ACC112 (cell line): ENCODE data around the gene RTP3.

Experiments used
- H2AFZ ChIP-seq: fragments of 200-600 bp; sonication (generic); one replicate; pipeline ENCODE4 v1.6.0; 2017; ENCODE audit warnings: antibody characterized with exemption, low read length; ENCODE audit not compliant: unreplicated experiment
- H3K27ac ChIP-seq: fragments of 200-600 bp; sonication (generic); 2 replicates; pipeline ENCODE4 v1.5.1; 2014; ENCODE audit warnings: low read depth, mild to moderate bottlenecking, antibody characterized with exemption, low read length, moderate library complexity
- H3K27me3 ChIP-seq: fragments of 200-600 bp; sonication (generic); 2 replicates; pipeline ENCODE4 v1.6.1; 2014; ENCODE audit warnings: mild to moderate bottlenecking, antibody characterized with exemption, low read length, moderate library complexity, mixed read lengths; ENCODE audit not compliant: insufficient read depth
- H3K36me3 ChIP-seq: fragments of 200-600 bp; sonication (generic); 2 replicates; pipeline ENCODE4 v1.6.1; 2016; ENCODE audit warnings: mild to moderate bottlenecking, antibody characterized with exemption, low read length, moderate library complexity, mixed read lengths; ENCODE audit not compliant: insufficient read depth
- H3K4me1 ChIP-seq: fragments of 200-600 bp; sonication (generic); one replicate; pipeline ENCODE4 v1.6.1; 2016; ENCODE audit warnings: low read length, mixed read lengths; ENCODE audit not compliant: insufficient read depth, unreplicated experiment, control insufficient read depth
- H3K4me3 ChIP-seq: fragments of 200-600 bp; sonication (generic); 2 replicates; pipeline ENCODE4 v1.5.1; 2014; ENCODE audit warnings: mild to moderate bottlenecking, low read depth, low read length
- H3K79me2 ChIP-seq: fragments of 200-600 bp; sonication (generic); one replicate; pipeline ENCODE4 v1.6.0; 2016; ENCODE audit warnings: low read length; ENCODE audit not compliant: control insufficient read depth, unreplicated experiment, insufficient read depth

RTP3 gene

DNA sequence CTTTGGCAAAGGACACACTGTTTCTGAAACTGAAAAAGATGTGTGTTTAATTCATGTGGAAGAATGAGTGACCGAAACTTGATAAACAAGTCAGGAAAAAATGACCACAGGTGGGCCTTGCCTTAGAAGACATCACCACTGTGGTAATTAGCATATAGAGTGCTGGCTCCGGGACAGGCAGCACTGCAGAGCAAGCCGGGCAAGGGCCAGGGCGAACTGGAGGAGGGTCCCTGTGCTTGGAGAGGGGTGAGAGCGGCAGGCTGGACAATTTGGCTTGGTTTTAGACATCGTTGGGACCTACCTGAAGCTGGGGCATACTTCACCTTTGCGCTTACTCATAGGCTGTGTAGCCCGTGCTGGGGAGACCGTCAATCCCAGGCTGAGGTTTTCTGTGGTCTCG is 8.2 kb downstream of the RTP3 start:
- no peak overlapping the region for H2AFZ ChIP-seq
- H3K36me3 ChIP-seq = no peaks in the 10 kb centered on the region
- no peak overlapping the region for H3K4me3 ChIP-seq
- H3K27ac ChIP-seq = no peak overlapping the region
- no peaks in the 10 kb centered on the region for H3K27me3 ChIP-seq
- peaks cover 5% of the 10 kb centered on the region for H3K4me1 ChIP-seq
- H3K79me2 ChIP-seq = no peaks in the 10 kb centered on the region

DNA sequence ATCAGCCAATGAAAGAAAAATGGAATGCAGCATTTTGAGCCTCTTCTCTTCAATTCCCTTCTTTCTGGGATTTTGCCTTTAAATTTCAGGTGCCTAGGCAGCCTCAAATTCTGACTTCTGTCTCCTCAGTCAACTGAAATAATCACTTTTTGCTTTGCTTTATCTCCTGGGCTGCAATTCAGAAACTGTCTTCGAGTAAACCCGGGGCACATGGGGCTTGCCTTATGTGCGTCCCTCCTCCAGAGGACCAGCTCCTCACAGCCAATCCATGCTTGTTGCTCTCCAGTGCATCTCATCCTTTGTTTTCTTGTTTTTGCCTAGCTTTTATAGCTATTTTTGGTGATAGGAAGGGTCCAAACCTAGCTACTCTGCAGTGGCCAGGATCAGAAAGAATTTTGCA is 8.8 kb downstream of the RTP3 start:
- H3K27ac ChIP-seq = no peak overlapping the region
- H2AFZ ChIP-seq = no peak overlapping the region
- no peak overlapping the region for H3K4me3 ChIP-seq
- H3K4me1 ChIP-seq = no peaks in the 10 kb centered on the region
- H3K36me3 ChIP-seq = no peaks in the 10 kb centered on the region
- no peaks in the 10 kb centered on the region for H3K27me3 ChIP-seq
- H3K79me2 ChIP-seq = no peaks in the 10 kb centered on the region

DNA sequence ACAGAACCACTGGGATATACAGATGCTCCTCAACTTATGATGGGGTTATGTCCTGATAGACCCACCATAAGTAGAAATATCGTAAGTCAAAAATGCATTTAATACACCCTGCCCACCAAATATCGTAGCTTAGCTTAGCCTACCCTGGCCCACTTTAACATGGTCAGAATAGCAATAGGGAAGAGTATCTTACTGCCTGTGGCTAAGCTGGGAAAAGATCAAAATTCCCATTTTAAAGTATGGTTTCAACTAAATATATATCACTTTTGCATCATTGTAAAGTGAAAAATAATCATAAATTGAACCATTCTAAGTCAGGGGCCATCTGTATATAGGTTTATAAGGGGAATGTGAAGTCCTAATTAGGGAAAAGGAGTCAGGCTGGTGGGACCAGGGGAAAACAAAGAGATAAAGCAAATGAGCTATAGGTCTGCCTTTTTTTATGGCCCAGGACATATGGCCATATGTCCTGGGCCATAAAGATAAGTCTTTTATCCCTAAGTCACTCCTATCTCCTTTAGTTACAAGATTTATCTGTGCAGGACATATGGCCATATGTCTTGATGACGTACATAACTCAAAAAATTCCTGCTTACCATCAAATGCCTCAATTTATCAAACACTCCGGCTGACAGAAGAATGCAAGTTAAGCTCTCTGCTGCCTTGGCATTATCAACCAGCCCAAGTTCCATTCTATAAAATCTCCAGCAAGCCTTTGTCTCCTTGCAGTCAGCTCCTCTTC is 11.2 kb downstream of the RTP3 start:
- no peaks in the 10 kb centered on the region for H3K4me1 ChIP-seq
- no peak overlapping the region for H3K4me3 ChIP-seq

DNA sequence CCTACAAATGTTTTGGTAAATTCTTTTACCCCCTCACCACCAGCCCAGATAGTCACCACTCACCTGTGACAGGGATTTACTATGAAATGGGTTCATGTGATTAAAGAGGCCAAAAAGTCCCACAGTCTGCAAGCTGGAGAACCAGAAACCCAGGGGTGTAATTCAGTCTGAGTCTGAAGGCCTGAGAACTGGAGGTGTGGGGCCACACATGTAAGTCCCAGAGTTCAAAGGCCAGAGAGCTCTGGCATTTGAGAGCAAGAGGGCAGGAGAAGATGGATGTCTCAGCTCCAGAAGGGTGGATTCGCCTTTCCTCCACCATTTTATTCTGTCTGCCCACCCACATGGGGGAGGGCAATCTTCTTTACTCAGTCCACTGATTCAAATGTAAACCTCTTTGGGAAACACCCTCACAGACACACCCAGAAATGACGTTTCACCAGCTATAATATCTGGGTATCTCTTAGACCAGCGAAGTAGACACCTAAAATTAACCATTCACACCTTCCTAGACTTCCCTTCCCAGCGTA is 11.9 kb downstream of the RTP3 start:
- Histone ChIP-seq H3K4me3 (no peak overlapping the region), H3K27ac (no peak overlapping the region), H3K27me3 (no peaks in the 10 kb centered on the region), H3K79me2 (no peaks in the 10 kb centered on the region), H3K4me1 (no peaks in the 10 kb centered on the region), H3K36me3 (no peaks in the 10 kb centered on the region), H2AFZ (no peak overlapping the region)

More for the DNA sequence above, 11.2 kb downstream of the RTP3 start:
- no peaks in the 10 kb centered on the region for H3K79me2 ChIP-seq
- no peaks in the 10 kb centered on the region for H3K36me3 ChIP-seq
- no peak overlapping the region for H2AFZ ChIP-seq
- no peak overlapping the region for H3K27ac ChIP-seq
- H3K27me3 ChIP-seq = no peaks in the 10 kb centered on the region

DNA sequence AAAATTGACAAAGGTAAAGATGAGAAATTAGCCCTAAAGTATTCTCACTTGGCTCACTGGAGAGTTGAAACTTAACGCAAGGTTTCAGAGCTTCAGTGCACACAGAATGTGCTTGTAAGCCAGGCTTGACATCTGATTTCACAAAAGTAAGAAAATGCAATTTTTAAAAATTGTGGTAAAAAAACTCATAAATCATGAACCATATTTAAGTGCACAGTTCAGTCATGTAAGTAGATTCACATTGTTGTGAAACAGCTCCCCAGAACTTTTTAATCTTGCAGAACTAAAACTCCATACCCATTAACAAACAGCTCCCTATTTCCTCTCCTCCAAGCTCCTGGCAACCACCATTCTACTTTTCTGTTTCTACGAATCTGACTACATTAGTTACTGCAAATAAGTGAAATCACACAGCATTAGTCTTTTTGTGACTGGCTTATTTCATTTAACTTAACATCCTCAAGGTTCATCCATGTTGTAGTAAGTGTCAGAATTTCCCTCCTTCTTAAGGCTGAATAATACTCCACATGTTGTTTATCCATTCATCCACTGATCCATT is 14.5 kb downstream of the RTP3 start:
- H3K79me2 ChIP-seq = no peaks in the 10 kb centered on the region
- no peak overlapping the region for H3K4me3 ChIP-seq
- H3K27me3 ChIP-seq = no peaks in the 10 kb centered on the region
- H2AFZ ChIP-seq = no peak overlapping the region
- H3K27ac ChIP-seq = no peak overlapping the region
- H3K4me1 ChIP-seq = peaks cover 15% of the 10 kb centered on the region
- H3K36me3 ChIP-seq = no peaks in the 10 kb centered on the region

DNA sequence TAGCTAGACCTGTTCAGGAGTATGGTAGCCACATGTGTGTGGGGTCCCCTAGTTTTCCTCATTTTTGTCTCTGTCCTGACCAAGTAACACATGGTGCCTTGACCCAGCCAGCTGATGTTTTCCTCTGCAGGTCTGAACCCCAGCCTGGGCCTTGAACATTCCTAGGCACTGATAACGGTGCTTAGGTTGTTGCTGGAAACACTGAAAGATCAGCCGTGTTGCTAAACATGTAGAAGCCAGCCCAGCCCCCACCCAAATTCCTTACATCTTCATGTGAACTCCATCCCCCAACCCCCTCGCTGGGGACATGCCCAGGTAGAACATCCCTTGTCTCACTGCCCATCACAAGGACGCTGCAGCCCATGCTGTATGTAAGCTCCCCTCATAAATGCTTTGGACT is 18.7 kb downstream of the RTP3 start:
- H3K27ac ChIP-seq = peak overlapping the region; percentile 100
- H3K36me3 ChIP-seq = no peaks in the 10 kb centered on the region; the same call in 1 of the 2 replicates
- peak overlapping the region; percentile 53; the same call in 1 of the 2 replicates for H3K4me3 ChIP-seq
- no peaks in the 10 kb centered on the region for H3K79me2 ChIP-seq
- H3K4me1 ChIP-seq = peaks cover 23% of the 10 kb centered on the region
- H3K27me3 ChIP-seq = no peaks in the 10 kb centered on the region
- H2AFZ ChIP-seq = peak overlapping the region; percentile 84

DNA sequence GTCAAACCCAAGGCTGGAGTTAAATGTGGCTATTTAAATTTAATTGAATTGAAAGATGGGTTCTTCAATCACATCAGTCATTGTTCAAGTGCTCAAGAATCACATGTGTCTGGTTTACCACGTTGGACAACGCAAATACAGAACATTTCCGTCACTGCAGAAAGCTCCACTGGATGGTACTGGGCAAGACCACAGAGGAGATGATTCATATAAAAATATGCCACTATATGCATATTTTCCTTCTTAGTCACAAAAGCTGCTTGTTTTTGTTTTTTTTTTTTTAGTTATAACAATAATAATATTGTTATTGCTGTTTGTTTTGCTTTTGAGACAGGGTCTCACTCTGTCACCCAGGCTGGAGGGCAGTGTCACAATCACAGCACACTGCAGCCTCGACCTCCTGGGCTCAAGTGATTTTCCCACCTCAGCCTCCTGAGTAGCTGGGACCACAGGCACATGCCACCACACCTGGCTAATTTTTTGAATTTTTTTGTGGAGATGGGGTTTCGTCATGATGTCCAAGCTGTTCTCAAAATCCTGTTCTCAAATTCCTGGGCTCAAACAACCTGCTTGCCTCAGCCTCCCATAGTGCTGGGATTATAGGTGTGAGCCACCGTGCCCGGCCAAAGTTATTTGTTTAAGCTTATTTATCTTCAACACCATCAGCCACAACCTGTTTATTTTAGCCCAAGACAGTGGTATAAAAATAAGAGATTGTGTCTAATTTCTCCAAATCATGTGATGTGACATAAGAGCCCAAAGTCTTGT is 19.4 kb downstream of the RTP3 start:
- peak overlapping the region; percentile 100 for H3K27ac ChIP-seq

DNA sequence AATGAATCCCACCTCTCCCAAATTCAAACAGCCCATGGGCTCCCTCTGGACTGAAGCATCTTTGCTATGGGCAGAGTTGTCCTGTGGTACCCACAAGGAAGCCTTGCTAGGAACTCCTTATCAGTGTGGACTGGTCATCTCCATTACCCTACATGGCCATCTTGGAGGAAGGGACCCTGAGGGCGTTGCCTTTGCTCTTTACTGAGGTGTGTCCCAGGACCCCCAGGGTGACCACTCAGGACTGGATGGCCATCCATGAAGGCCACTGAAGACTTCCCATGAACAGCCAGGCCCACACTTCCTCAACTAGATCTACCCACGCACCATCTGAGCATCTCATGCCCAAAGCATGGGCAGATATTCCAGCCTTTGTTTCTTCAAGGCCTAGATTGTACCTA is 20.0 kb downstream of the RTP3 start:
- no peaks in the 10 kb centered on the region; the same call in 1 of the 2 replicates for H3K36me3 ChIP-seq
- no peak overlapping the region for H2AFZ ChIP-seq
- H3K4me3 ChIP-seq = no peak overlapping the region
- no peaks in the 10 kb centered on the region for H3K79me2 ChIP-seq
- peak overlapping the region; percentile 72 for H3K27ac ChIP-seq
- peaks cover 23% of the 10 kb centered on the region for H3K4me1 ChIP-seq
- no peaks in the 10 kb centered on the region for H3K27me3 ChIP-seq

More for the DNA sequence above, 19.4 kb downstream of the RTP3 start:
- Histone ChIP-seq H3K27me3 (no peaks in the 10 kb centered on the region), H3K79me2 (no peaks in the 10 kb centered on the region), H2AFZ (peak overlapping the region; percentile 84), H3K4me3 (peak overlapping the region; percentile 53; the same call in 1 of the 2 replicates), H3K4me1 (peaks cover 23% of the 10 kb centered on the region), H3K36me3 (no peaks in the 10 kb centered on the region; the same call in 1 of the 2 replicates)

DNA sequence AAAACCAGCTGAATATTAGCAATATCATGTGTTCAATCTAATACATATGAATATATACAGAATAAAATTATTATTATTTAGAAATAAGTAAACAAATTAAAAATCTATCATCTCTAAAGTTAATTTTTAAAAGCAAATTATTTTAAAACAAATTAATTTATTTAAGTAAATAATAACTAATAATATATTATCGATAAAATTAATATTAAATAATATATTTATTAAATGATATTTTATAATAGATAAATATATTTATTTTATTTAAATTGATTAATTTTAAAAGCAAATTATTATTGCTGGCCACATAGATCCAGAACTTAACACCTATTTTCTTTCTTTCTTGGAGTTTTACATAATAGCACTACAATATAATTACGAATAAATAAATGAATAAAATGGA is 22.2 kb downstream of the RTP3 start:
- Histone ChIP-seq H3K36me3 (no peaks in the 10 kb centered on the region; the same call in 1 of the 2 replicates), H3K4me1 (peaks cover 23% of the 10 kb centered on the region), H3K4me3 (no peak overlapping the region), H3K27me3 (no peaks in the 10 kb centered on the region), H3K27ac (no peak overlapping the region), H2AFZ (no peak overlapping the region), H3K79me2 (no peaks in the 10 kb centered on the region)

DNA sequence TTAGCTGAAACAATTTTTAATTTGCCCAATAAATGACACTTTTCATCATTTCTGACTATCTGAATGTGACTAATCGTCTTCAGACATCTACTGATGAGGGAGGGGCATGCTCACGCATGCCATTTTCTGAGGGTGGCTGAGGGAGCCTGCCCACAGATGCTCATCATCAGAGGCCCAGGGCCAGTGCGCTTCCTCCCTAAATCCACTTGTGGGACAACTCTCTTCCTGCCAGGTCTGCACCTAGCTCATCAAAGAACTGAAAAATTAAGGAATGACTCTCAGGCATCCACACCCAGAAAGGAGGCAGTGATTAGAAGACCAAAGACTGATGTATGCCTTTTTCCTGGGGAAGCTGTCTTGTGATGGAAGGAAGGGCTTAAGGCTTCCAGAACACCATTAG is 22.8 kb downstream of the RTP3 start:
- Histone ChIP-seq H3K27me3 (no peaks in the 10 kb centered on the region), H3K4me1 (peaks cover 23% of the 10 kb centered on the region), H3K4me3 (no peak overlapping the region), H3K79me2 (no peaks in the 10 kb centered on the region), H3K27ac (no peak overlapping the region), H2AFZ (no peak overlapping the region), H3K36me3 (no peaks in the 10 kb centered on the region; the same call in 1 of the 2 replicates)
